Nucleus accumbens (tissue), 56 donors: ENCODE results near the gene CHST10.
"Not testable (repeated sequence)": the region's sequence is repeated elsewhere in the genome, so short reads cannot be mapped to it uniquely, and the experiment has no call there.

ENCODE experiments used
- DNase-seq, 56 donors: peaks; one replicate each; lab custom pipeline; 2025; lab: John Stamatoyannopoulos, UW

The CHST10 gene

DNA sequence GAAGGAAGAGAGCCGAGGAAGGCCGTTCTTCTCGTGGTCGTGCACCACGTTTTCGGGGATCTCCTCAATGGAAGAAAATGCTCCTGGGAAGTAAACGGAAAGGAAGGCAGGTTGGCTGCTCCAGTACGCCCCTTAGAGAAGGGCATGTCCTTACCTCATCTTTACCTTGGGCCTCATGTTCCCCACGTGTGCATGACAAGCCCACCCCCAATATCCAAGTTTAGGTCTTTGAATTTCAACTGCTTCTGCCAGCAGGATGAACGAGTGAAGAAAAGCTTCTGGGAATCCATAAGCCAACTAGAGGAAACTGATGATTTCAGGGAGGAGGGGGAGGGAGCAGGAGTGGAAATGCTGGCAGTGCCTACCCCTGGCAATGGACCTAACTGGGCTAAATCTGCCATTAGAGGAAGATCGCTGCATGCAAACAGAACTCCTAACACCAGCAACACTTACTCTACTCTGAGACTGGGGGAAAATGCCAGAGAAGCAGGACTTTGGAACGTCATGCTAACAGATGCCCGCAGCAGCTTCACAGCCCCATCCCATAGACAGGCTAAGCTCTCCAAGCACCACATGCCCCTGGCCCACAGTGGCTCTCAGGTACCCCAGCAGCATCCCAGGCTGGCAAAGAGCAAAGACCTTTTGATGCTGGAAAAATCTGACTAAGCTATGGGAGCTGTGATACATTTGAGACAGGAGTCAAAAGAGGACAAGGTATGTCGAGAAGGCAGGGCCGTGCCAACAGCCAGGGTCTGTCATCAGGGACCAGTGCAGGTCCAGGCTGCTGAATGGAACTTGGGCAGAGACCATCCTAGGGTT, 21.7 kb downstream of the CHST10 start:
- DNase-seq, result peak in 2 of 56 donors; percentile 7 to 21

DNA sequence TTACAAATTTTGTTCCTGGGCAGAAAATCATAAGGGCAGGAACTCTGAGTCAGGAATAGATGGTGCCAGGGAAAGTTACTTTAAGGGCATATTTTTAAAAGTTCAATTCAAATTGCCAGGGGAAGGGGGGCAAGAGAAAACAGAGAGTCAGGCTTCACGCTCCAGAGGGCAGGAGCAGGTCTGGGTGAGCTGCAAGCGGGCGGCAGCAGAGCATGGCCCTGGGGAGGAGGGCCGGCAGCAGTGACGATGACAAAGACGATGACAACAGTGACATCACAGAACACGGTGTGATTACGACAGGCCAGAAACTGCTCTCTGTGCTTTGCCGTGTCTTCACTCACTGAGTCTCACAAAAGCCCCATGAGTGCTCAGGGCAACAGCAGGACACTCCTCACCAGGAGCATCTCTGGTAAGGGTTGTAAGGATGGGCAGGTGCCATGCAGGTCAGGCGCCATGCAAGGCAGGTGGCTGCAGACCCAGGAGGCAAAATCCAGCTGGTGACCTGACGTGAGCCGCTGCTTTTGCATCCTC, 23.3 kb downstream of the CHST10 start:
- DNase-seq, result no peak

DNA sequence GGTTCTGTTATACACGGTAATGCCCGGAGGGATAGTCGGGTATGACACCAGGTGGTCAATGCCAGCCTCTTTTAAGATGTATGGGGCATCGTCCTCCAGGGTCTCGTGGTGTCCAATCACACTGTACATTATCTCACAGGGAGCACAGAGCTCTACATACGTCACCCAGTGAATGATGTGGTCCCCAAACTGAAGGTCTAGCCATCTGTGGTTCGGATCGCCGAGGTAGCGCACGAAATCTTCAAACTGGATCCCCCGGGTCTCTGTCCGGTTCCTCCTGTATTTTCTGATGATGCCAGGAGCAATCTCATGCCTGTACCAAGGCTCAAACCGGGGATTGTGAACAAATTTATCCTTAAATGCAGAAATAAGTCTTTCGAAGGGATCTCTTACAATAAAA, 24.1 kb downstream of the CHST10 start:
- no peak for DNase-seq

DNA sequence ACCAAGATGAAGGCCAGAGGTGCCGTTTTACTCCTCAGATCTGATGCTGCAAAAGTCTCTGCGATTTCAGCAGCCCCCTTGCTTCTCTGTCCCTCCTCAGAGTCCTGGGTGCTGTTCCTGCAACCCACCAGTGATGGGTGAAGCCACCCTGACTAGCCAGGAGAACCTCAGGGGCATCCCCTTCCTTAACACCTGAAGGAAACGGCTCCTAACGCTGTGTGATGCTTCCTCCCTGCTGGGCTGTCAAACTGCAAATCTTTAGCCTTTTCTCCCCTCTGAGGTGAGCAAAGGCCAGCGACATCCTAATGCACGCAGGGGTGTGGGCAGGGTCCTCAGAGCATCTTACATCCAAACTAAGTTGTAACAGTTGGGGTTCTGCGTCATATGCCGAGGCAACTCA, 24.8 kb downstream of the CHST10 start:
- DNase-seq, result no peak

DNA sequence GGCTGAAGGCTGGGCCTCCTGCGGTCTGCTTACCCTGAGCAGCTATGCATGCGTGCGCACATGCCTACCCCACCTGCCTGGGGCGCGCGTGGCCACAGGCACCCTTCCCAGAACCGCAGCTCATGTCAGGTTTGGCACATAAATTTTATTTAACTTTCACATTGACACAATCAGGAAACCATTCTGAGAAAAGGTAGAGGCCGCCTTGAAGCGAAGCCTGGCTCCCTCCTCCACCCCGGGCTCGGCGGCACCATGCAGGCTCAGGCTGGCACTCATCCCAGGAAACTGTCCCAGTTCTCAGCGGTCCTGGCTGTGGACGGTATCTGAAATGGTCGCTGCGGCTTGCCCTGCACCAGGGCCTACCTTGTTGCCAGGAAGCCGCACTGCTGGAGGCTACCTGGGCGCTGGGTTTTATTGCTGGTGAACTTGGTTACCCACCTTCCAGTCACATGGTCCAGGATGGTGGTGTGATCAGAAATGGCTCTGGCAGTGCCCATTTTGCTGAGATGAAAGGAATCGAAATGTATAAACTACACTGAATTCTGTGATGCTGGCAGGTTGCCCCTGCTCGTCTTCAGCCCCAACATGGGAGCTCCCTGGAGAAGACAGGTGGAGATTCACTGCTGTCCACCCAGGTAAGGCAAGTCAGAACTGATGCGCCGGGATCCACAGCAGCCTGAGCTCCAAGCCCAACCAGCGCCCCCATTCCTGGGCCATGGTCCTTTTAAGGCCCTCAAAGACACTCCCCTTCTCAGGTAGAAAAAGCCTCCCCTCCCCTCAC, 25.5 kb downstream of the CHST10 start:
- peak in 27 of 56 donors; percentile 8 to 75 (median 34) for DNase-seq

DNA sequence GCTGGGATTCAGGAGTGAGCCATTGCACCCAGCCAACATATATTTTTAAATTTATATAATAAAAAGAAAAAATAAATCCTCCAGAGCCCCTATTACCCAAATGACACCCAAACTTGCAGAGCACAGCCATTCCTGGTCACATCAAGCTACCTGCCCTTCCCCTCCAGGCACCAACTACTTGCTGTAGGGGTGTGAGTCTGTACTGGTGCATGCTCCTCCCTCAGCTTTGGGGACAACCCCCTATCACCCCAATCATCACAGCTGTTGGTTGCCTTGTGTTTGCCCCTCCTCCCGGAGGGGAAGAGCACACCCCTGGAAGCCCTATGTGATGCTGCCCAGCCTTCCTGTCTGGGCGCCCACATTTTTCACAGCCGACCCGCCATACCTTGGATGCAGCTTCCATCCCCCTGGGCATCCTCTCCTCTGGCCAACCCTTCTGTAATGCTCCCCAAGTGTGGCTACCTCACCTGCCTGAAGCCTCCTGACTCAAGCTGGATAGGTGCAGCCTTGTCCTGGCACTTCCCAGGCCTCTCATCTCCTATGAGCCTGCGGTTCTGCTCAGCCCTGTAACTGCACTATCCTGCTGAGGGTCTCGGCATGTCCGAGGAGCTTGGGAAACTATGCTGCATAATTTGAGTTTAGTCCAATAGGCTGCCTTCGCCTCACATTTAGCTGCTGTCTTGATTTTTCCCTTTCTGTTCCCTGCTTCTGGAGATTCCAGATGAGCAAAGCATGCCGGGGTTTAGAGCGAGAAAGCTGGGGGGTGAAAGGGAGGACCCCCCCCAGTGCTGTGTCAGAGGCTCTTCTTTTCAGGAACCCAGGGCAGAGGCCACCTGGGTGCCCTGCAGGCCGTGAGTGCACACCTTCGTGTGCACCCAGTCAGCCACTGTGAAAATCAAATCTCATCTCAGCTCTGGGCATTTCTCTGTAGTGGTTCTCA, 27.2 kb downstream of the CHST10 start:
- no peak for DNase-seq

DNA sequence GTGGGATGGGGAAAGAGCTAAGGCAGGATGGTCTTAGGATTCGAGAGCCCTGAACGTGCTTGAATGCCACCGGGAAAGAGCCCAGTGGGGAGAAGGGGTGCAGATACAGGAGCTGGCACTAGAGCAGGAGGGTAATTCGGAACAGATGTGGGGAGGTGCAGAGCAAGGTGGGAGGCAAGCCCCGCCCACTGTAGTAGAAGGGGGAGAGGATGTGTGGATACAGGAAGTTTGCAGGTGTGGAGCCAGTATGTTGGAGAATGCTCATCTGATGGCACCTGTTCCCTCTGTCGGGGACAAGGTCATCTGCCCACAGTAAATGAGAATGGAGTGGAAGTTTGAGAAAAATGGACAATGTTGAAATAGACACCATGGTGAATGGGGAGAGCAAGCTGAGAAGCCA, 28.8 kb downstream of the CHST10 start:
- DNase-seq, result no peak

DNA sequence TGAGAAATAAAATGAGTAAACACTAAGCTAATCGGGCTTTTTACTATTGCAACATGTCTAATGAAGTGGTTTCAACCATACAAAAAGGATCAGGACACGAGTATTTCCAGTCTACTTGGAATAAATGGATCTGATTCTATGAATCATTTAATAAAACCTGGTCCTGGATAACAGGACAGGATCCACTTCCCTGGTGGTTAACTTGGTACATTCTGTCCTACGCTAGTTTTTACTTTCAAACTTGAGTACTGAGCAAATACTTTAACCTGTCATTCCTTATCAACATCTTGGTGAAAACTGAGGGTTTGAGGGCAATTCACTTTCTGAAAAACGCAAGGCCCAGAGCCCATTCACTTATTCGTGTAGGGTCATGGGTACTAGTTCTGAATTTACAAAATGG, 33.5 kb downstream of the CHST10 start:
- no peak for DNase-seq

DNA sequence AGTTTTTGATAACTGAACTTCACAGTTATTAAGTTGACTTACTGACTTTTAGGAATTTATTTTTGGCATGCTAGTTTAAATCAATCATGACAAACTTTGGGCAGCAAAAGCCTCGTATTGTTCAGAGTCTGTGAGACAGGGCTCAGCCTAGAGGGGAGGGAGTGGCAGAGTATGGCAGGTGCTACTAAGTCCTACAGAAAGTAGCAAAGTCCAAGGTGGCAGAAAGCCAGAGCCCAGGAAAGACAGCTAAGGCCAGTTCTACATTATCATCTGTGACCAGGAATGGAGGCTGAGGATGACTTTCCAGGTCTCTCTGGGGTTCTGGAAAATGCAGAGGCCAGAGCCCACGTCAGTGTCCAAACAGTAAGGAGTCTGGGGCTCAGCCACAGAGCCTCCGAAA, 34.2 kb downstream of the CHST10 start:
- DNase-seq, result no peak

DNA sequence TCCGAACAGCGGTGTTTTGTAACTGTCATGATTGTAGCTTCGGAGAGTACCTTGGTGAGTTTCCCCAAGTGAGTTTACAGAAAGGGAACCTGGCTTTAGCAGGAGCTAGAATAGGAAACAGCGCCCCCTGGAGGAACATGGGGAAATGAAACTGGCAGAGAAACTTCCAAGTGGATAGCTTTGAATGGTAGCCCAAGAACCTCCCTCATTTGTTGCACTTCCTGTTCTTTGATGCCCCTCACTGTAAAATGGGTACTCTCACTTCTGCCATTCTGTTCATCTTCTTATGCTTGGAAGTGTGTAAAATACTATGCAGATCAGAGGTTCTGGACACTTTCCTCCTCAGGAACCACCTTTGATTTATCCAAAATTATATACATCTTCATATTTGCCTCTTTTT, 36.2 kb downstream of the CHST10 start:
- DNase-seq, result peak in 50 of 56 donors; percentile 4 to 92 (median 50)

DNA sequence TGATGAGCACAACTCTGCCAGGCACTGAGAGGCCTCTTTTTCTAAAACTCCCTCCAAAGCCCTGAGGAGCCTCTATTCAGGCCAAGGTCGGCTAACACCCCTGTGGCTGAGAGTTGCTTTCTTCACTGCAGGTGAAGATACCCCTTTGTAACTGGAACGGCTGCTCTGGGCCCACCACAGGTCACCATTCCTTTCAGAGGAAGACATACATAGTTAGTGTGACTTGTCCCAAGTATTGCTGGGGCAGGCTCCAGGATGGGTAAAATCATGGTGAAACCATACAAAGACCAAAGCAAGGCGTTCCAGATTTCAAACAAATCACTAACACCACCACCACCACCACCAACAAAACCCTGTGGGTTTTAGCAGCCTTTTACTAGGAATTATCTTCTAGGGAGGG, 36.8 kb downstream of the CHST10 start:
- DNase-seq, result no peak

DNA sequence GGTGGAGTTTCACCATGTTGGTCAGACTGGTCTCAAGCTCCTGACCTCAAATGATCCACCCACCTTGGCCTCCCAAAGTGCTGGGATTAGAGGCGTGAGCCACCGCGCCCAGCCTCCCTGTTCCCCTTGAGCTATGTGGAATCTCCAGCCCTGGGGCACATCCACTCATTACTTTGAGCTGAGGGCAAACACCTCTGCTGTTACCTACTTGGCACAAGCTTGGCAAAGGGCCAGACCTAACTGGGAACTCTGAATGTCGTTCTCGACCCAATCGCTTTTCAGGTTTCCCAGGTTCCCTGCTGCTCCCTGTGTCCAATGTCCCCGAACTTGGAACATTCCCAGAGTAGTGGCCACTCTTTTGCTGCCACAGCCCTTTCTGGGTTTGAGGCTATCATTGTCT, 40.6 kb downstream of the CHST10 start:
- no peak for DNase-seq

DNA sequence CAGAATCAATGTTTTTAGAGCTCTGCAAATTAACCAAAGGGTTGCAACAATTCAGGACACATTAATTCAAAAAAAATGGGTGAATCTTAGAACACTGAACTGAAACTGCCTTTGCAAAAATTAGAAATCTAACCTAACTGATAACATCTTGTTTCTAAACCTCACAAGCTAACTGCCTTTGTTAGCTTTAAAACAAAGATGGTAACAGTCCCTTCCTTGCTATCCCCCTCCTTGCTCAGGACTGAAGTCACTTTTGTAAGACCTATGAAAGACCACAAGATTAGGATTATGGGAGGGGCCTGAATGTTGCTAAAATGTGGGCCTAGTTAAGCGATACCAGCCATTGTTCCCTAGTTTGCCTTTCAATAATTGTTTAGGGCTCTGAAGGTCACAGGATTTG, 50.3 kb downstream of the CHST10 start:
- DNase-seq, result no peak

DNA sequence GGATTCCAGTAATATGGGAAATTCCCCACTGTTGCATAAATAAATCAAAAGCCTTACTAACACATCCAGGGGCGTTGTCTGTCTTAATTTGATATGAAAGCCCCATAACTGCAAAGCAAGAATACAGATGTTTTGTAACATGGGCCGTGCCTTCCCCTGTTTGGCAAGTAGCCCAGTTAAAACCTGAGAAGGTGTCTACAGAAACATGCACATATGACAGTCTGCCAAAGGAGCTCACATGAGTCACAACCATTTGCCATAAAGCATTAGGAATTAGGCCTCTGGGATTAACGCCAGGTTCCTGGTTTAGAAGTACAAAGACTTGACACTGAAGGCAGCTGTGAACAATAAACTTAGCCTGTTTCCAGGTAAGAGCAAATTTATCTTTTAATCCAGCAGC, 52.0 kb downstream of the CHST10 start:
- peak in 2 of 56 donors; percentile 1 to 3 for DNase-seq

DNA sequence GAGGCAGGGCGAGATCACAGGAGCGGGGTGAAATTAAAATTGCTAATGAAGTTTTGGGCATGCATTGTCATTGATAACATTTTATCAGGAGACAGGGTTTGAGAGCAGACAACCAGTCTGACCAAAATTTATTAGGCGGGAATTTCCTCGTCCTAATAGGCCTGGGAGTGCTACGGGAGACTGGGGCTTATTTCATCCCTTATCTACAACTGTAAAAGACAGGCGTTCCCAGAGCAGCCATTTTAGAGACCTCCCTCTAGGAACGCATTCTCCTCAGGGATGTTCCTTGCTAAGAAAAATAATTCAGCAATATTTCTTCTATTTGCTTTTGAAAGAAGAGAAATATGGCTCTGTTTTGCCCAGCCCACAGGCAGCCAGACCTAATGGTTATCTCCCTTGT, 55.2 kb downstream of the CHST10 start:
- not testable (repeated sequence) for DNase-seq

DNA sequence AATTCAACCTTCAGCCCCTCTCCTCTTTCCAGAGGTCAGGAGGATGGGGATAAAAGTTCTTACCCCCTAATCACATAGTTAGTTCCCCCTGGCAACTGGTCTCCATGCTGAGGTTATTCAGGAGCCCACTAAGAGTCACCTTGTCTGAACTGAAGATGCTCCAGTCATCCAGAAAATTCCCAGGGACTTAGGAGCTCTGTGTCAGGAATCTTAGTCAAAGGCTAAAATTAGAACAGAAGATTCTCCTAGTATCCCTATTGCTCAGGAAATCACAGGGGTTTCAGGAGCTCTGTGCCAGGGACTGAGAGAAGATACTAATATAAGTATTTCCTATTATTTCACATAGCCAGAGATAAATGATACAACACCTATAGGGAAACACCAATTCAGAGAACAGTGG, 57.9 kb downstream of the CHST10 start:
- DNase-seq, result no peak

DNA sequence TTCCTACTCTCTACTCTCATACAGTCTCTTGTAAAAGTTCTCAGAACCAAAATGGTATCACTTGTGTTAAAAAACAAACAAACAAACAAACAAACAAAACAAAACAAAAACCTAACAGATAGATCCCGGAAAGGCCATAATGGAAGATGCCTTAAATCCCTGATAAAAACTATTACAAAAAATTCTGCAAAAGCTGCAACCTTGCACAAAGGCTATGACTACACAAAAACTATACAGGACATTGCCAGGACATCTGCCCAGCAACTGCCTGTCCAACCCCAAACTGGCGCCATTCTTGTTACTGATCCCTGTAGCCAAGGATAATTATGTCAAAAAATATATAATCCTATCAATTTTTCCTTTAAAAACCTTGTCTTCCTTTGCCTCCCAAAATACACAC, 58.9 kb downstream of the CHST10 start:
- DNase-seq, result no peak

DNA sequence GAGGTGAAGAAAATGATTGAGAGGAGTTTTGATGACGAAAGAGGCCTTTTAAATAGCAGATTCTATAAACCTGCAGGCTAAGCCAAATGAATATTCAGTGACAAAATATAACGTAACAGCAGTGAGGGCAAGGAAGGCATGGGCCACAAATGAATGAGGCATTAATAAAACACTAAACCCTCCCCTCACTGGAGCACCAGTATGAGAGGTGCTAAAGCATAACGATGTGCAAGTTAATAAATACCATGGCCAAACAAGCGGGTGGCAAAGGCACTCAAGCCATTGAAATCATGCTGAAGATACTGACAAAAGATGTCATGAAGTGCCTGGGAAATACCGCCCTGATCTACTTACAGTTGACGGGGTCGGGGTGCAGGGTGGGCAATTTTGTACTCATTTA, 64.9 kb downstream of the CHST10 start:
- no peak for DNase-seq

DNA sequence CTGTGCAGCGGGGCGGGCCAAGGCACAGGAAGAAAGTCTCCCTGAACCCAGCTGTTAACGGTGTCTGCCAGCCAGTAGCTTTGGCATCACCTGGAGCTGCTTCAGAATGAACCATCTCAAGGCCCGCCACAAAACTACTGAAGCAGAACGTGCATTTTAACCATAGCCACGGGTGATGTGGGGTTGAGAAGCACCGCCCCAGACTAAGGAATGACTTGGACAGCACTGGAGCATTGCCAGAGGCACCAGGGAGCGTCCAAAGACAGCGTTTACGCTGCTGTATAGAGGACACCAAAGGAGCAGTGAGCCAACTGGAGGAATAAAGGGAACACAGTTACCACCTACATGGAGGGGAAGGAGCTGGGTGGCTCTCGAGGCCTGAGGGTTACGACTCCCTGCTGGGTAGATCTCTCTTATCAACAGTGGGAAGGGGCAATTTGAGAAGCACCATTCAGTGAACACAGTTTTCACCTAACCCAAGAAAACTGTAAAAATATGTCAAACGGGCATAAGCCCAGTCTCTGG, 66.7 kb downstream of the CHST10 start:
- no peak for DNase-seq

DNA sequence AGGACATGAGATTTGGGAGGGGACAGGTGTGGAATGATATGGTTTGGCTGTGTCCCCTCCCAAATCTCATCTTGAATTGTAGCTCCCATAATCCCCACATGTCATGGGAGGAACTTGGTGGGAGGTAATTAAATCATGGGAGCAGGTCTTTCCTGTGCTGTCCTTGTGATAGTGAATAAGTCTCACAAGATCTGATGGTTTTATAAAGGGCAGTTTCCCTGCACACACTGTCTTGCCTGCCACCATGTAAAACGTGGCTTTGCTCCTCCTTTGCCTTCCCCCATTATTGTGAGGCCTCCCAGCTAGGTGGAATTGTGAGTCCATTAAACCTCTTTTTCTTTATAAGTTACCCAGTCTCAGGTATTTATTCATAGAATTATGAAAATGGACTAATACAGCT, 72.3 kb downstream of the CHST10 start:
- not testable (repeated sequence) for DNase-seq
